Tibial nerve (tissue), 4 donors: ENCODE data around the gene PARP8.

Experiments
- EP300 ChIP-seq, 2 donors: sonication (generic); formaldehyde crosslinking; IDR thresholded peaks; one replicate each; pipeline ENCODE4 v1.6.1; 2017; ENCODE audit warnings: antibody characterized with exemption in 2 of 2, mild to moderate bottlenecking in 1 of 2
- POLR2A ChIP-seq, 2 donors: fragments of 450-650 bp; IDR thresholded peaks; one replicate each; pipeline ENCODE4 v1.6.1; 2017; ENCODE audit warnings: antibody characterized with exemption in 2 of 2, mild to moderate bottlenecking in 2 of 2, moderate library complexity in 2 of 2
- TF ChIP-seq, protein P1 (sequence below), 5 experiments: fragments of 200-600 bp in 3 of 5; fragments of 450-650 bp in 2 of 5; sonication (generic) in 3 of 5; IDR thresholded peaks; one replicate each; pipeline ENCODE4 v1.5.1; 2016 to 2019; ENCODE audit warnings: antibody characterized with exemption in 5 of 5, mild to moderate bottlenecking in 3 of 5, moderate library complexity in 2 of 5

- TF ChIP-seq, protein P1, sequence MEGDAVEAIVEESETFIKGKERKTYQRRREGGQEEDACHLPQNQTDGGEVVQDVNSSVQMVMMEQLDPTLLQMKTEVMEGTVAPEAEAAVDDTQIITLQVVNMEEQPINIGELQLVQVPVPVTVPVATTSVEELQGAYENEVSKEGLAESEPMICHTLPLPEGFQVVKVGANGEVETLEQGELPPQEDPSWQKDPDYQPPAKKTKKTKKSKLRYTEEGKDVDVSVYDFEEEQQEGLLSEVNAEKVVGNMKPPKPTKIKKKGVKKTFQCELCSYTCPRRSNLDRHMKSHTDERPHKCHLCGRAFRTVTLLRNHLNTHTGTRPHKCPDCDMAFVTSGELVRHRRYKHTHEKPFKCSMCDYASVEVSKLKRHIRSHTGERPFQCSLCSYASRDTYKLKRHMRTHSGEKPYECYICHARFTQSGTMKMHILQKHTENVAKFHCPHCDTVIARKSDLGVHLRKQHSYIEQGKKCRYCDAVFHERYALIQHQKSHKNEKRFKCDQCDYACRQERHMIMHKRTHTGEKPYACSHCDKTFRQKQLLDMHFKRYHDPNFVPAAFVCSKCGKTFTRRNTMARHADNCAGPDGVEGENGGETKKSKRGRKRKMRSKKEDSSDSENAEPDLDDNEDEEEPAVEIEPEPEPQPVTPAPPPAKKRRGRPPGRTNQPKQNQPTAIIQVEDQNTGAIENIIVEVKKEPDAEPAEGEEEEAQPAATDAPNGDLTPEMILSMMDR (IDR thresholded peaks at IDR 0.05) = no peak
- TF ChIP-seq POLR2A (IDR thresholded peaks at IDR 0.05) (no peak), EP300 (IDR thresholded peaks at IDR 0.05) (no peak)
Observed at GRCh38 chr5:50699737-50700136, 33.3 kb downstream of the PARP8 start.
